GM21367 (cell line): ENCODE results near the gene MYH13.
"Not testable (repeated sequence)": the region's sequence is repeated elsewhere in the genome, so short reads cannot be mapped to it uniquely, and the experiment has no call there.

Experiments used
- ATAC-seq: cut with Tn5 transposase; IDR thresholded peaks from one replicate; pipeline ENCODE4 v1.9.1; 2021; ENCODE audit not compliant: unreplicated experiment

MYH13 gene

DNA sequence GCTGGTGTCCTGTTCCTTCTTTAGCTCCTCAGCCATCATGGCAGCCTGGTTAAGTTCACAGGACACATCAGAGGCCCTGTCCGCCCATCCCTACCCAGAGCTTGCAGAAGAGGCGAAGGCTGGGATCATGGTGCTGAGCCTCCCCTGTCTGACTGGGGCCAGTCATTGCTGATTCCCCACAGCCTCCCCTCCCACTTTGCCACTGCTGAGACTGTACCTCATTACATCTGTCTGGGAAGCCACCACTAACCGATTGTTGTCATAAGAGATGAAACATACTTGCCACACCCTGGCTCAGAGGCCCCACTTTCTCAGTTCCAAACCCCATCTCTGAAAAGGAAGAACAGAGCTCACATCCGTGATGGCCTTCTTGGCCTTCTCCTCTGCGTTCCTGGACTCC is 66.2 kb downstream of the MYH13 start:
- no peak for ATAC-seq

DNA sequence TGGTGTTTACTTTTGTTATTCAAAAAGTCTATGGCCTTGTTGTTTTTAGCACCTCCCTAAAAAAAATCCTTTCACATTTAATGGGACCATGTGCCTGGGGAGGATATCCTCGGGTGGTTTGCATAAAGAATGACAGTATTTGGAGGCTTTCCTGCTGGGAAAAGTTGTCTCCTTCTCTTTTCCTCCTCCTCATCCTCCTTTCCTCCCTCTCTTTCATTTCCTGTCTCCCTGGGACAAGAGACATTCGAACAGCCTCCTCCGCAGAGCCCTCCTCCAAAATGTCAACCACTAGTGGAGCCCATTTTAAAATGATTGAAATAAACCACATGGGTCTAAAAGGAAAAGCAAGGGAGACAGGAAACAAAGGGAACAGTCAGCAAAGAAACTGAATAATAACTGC is 67.4 kb downstream of the MYH13 start:
- ATAC-seq = no peak

DNA sequence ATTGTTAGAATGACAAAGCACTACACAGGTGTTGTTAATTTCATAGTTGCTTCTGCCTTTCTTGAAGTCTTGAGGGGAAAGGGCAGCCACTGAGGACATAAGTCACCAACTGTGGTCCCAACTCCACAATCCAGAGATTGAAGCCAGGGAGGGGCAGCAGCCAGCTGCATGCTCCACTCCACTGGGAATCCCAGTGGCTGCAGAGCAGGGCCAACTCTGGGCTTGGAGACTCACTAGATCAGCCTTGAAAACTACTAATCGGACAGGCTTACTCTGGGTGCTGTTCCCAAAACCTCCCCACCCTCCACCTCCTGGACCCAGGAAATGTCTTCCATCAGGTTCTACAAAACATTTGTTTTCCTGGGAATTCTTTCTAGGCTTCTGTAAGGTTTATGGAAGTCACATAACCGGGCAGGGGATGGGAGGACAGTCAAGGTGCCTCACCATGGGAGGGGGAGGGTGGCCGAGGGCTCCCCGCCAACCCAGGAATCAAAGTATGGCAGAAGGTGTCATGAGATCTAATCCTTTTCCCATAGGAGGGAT is 68.0 kb downstream of the MYH13 start:
- ATAC-seq = no peak

DNA sequence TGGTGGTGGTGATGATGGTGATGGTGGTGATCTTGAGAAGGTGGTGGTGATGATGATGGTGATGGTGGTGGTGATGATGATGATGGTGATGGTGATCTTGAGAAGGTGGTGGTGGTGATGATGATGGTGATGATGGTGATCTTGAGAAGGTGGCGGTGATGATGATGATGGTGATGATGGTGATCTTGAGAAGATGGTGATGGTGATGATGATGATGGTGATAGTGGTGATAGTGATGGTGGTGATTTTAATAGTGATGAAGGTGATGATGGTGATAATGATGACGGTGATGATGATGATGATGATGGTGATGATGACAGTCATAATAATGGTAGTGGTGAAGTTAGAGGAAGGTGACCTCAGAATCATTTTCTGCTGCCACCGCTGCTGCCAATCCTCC is 75.1 kb downstream of the MYH13 start:
- no peak for ATAC-seq

DNA sequence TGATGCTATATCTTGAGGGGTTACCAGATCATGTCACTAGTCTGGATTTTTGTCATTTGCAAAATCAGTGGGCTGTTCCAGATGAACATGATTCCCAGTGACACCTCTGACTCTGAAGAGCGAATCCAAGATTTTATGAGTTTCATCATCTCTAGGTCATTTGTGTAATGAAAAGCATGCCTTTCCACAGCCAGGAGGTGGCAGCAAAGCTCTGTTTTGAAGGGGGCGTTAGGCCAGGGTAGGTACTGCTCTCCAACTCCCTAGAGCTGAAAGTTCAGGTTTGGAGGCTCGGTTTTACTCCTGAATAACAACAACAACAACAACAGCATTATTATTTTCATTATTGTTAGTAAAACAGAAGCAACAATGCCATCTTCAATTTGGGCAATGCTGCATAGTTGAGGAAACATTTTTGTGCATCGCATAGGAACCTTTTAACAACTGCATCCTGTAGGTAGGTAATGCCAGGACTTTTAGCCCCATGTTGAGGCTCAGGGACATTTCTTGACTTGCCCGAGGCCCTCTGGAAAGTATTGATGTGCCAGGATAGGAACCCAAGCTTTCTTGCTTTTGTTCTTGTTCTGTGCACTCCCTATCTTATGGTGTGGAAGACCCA is 77.0 kb downstream of the MYH13 start:
- no peak for ATAC-seq

DNA sequence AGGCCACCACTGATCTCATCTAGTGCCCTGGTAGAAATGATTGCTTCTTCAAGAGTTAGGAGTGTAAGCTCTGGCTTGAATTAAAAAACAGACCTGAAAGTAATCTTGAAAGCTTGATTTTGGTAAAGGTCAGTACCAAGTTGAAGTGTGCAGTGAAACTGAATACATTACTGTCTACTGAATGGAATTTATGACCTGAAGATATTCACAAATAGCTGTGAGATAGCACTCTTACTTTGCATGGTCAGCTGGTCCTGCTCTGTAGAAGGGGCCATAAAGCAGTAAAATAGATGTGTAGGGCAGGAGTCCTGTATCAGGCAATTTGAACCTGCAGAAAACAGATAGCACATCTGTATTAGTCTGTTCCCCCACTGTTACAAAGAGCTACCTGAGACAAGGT is 78.6 kb downstream of the MYH13 start:
- no peak for ATAC-seq

DNA sequence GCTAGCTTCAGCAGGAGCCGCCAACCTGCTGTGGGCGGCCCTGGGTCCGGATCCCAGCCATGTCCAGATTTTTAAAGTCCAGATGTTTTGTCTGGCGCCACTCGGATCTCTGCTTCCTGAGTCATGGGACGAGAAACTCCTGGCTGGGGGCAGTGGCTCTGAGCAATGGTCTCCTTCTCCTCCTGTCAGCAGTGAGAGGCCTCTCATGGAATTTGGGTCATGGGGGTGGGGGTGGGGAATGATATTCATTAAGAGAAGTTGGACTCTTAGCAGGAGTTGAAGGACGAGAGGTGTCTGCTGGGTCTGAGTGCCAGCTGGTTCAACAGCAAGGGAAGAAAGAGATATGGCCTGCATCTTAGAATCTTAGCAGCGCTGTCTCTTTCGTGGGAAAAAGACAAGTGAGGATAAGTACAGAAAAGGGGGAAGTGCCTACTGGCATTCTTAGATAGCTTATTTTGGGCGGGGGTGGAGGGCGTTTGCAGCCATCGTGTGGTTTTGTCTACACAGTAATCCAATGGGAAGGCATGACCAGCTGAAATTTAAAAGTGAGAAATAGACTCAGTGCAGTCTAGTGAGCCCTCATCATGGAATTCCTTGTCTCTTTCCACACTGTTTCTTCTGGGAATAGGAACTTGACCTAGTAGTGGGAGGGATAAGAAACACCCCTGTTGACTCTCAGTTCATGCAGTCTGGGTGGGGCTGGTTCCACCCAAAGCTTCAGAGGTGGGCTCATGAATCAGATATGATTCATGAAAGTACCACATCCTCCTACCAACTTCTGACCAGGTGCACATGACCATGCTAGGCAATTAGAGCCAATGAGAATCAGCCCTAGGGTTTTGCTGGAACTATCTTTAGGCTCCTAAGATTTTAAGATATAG is 80.5 kb downstream of the MYH13 start:
- no peak for ATAC-seq

DNA sequence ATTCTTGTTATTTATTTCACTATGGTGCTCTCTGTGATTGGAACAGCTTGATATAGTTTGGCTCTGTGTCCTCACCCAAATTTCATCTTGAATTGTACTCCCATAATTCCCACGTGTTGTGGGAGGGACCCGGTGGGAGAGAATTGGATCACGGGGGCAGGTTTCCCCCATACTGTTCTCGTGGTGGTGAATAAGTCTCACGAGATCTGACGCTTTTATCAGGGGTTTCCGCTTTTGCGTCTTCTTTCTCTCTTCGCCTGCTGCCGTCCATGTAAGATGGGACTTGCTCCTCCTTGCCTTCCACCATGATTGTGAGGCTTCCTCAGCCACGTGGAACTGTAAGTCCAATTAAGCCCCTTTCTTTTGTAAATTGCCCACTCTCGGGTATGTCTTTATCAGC is 81.2 kb downstream of the MYH13 start:
- not testable (repeated sequence) for ATAC-seq

DNA sequence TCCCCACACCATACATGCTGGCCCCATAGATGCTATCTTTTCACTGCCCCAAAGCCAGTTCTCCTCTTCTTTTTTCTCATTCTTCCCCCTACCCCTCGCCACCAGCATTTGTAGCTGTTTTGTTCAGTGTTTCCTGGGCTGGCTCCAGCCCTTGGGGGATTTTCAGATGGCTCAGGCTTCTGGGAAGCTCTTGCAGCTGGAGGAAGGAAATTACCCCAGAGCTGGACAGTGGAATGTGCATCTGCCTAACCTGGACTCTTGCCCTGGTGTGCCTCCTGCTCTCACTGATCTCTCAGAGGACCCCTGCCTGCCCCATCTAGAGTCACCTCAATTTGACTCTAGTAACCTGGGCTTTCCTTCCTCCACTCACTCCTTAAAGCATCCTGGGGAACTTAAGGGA is 82.8 kb downstream of the MYH13 start:
- no peak for ATAC-seq

DNA sequence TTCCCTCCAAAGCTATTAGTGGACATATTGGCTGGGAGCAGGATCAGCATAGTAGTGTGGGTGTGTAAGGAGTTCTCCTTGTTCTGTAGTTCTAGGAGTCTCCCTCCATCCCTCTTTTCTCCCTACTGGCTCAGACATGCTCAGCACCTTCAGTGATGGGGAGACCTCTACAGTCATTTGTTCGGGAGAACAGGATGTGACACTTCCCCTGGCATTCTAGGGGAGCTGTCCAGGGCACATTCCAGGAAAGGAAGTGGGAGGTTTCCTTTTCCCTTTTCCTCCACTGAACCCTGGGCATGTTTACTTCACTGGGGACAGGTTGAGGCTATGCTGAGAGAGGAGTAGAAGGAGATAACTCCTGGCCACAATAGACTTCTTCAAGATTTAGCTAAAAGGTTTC is 86.5 kb downstream of the MYH13 start:
- no peak for ATAC-seq

DNA sequence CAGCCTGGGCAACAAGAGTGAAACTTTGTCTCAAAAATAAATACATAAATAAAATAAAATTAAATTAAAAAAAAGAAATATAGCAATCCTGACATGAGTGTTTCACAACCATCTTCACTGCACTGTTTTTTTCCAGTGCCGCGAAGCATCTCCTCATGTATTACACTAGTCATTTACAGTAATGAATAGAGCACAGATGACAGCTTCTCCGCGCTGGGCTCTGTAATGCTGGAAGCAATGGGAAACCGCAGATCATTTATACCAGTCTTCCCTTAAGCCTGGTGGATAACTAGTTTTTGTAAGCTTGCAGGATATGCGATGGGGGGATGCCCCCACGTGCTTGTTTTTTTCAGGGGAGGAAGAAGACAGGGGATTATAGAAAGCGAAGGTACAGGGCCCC is 86.9 kb downstream of the MYH13 start:
- ATAC-seq = no peak

DNA sequence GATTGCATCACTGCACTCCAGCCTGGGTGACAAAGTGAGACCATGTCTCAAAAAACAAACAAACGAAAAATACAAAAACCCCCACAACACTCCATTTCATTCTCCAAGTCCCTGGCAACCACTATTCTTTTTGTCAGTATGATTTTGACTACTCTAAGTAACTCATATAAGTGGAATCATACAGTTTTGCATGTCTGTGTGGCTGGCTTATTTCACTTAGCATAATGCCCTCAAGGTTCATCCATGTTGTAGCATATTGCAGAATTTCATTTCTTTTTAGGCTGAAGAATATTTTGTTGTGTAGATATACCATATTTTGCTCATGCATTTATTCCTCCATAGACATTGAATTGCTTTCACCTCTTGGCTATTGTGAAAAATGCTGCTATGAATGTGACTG is 92.7 kb downstream of the MYH13 start:
- ATAC-seq = no peak

DNA sequence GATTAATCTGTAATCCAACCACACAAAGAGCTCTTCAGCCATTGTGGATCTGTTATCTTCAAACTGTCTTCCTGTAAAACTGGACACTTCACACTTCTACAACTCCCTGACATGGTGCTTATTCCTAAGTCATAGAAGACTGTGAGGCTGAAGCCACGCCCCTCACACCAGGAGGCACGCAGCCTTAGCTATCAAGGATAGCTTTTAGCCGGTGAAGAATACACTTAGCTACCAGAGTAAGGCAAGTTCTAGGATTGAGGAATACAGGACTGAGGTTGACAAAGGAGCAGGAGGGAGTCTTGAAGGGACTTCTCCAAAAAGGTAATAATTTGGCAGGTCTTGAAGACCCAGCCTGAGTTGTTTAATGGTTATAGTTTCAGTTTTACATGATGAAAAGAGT is 94.6 kb downstream of the MYH13 start:
- ATAC-seq = no peak

DNA sequence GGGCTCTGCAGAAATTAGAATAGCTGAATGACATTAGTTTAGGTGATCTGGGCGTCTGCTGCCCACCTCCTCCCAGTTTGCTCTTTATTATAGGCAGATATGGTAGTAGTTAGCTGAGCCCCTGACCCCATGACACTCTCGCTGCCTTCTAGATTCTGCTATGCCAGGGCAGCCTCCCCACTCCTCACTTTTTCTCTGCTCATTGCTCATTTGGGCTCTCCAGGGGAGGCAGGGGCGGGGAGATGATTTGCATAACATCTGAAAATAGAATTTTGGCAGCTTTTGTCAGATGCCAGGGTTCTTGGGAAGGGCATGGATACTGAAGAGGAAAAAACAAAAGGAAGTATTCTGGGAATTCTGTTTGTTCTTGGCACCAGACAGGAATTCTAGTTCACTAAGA is 96.4 kb downstream of the MYH13 start:
- ATAC-seq = no peak

DNA sequence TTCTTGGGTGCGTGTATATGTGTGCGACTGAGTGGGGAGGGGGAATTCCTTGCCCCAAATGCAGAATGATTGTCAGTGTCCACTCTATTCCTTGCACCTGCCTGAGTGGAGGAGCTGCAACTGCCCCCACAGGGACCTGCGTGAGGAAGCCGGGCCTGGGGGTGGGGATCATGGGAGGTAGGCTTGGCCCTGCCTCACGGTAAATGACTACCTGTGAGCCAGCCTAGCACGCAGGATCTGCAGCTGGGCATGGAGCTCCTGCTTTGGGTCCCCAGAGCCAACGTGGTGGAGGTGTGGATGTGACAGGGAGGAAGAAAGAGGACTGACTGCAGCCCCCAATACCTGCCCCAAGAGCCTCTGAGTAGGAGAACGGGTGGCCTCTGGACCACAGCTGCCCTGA is 97.4 kb downstream of the MYH13 start:
- no peak for ATAC-seq

DNA sequence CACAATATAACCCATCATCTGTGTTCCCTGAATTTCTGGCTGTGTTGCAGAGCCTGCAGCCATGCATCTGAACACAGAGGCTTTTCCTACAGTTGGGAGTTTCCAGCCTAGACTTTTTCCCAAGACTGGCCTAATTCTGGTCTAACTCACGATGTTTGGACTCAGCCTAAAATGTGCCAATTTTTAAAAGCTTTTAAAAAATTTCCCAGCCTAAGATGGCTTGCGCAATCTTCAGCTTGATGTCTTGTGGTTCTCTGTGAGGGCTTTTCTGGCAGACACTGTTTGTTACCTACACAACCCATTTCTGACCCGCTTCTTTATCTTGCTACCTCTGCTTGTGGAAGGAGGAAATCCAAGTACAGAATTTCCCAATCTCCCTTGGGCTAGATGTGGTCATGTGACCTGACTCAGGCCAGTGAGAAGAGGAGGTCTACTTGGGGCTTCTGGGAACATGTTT is 101.7 kb downstream of the MYH13 start:
- ATAC-seq = no peak

DNA sequence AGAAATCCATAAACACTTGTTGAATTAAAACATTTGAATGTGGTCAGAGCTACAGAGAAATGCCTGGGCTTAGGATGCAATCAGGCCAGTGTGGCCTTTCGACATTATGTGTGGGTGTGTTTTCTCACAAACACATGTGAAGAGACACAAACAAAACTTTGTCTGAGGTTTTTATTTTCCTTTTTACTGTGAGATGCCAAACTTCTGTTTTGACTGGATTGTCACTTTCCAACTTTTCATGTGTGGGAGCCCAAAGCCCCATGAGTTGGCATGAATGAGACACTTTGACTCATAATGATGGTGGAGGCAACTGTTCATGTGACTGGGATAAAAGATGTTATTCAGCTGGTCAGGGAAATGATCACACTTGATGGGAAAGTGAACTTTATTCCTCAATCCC is 102.5 kb downstream of the MYH13 start:
- ATAC-seq = no peak

DNA sequence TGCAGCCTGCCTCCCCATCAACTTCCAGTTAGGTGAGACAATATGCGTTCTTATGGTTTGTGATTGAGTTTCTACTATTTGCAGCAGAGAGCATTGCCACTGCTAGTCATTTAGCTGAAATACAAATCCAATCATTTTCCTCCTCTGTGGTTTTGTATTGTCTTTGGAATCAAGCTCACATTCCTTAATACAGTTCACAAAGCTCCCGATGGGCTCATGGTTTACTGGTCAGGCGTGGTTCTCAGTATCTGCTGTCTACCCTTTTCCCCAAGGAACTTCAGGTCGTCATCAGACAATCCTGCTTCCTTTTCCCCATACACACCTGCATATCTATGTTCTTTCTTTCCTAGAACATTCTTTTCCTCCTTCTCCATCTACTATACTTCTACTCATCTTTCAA is 104.8 kb downstream of the MYH13 start:
- no peak for ATAC-seq

DNA sequence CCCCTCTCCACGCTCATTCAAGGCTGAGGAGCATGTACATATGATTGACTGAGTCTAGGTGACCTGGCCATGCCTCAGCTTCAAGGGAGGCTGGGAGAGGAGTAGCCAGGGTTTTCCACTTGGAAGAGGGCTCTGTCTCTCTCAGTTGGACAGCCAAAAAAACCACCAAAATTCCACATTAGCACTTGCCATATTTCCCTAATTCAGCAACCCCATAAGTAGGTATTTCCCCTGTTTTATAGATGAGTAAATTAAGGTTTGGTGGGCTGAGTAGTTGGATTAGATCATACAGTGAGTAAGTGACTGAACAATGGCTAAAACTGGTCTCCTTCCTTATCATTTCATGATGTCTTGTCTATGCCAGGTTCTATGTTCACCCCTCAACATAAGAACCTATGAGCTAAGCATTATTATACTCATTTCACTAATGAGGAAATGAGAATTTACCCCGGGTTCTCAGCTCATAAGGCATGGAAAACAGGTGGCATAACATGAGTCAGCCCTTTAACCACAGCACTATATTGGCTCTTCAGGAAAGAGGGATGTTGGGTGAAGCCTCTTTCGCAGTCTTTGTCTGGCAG is 106.4 kb downstream of the MYH13 start:
- no peak for ATAC-seq

DNA sequence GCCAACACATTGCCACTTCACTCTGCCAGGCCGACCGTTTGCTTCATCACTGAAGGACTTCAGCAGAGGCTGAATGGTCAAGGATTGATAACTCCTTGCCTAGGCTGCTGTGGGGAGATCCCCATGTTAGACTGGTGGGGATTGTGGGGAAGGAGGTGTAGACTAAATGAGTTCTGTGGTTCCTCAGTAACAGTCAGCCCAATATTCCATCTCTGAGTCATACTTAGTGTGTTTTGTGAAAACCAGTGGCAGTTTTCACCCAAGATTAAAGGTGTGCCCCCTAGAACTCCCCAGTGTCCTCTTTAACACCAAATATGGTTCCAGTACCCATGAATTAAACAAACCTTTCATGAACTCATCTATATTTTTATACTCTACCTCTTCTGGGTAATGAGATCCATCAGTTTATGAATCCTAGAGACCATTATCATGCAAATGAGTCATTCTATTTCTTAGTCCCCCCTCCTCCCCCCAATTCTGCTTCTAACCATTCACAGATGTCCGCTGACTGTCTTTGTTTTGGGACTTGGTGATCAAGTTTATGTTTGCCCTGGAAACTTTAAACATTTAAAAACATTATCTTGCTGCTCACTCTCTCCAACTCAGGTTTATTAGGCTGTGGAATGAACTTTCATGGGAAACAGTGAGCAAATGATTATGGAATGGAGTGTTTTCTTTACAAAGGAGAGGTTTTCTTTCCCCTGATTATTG is 107.6 kb downstream of the MYH13 start:
- ATAC-seq = no peak

DNA sequence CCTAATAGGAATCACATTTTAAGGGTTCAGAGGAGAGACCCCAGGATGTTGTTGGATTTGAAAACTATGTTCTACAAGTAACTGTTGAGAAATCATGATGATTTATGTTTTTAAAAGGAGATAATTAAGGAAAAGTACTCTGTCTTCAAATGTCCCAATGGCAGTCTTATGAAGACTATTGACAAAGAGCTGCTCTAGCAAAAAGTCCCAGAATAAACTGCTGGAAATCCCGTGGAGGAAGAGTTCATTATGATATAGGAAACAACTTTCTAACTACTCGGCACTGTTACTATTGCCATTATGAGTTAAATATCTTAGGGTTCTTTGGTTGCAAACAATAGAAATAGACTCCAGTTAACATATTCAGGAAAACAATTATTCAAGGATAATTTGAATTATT is 108.8 kb downstream of the MYH13 start:
- no peak for ATAC-seq
